ENCODE measurements around the gene PDHB. TPM values are rescaled to one million over a fixed set of nuclear protein-coding genes. Genes with fewer than 3 reads are reported as not detected.

Gene PDHB
- polyA plus RNA-seq, 3 donors = 30.5 to 125 (median 112) TPM

- Histone ChIP-seq H3K9me3 (replicated peaks in 1 of 2; ENCODE audit: control insufficient read depth in 1 of 2, insufficient read depth in 1 of 2, low read length in 2 of 2) (no peaks in the 10 kb centered on the region), H3K79me2 (ENCODE audit: insufficient read depth, low read length) (peaks cover 78% of the 10 kb centered on the region), H3K4me2 (replicated peaks; ENCODE audit: extremely low read depth, low read length, poor library complexity, severe bottlenecking) (no peak overlapping the region), H3K9ac (ENCODE audit: insufficient read depth, low read length, poor library complexity, severe bottlenecking) (no peak overlapping the region), H3K4me1 (ENCODE audit: control insufficient read depth in 1 of 2, insufficient read depth in 2 of 2, low read length in 2 of 2) (peaks cover 89 to 98% of the 10 kb centered on the region in 2 donors), H3K36me3 (replicated peaks in 1 of 2; ENCODE audit: control insufficient read depth in 1 of 2, insufficient read depth in 2 of 2, low read length in 2 of 2) (no peaks in the 10 kb centered on the region), H3K27me3 (ENCODE audit: control insufficient read depth in 2 of 2, insufficient read depth in 2 of 2, low read length in 2 of 2) (no peaks in the 10 kb centered on the region), H3K27ac (ENCODE audit: low read depth in 1 of 2, low read length in 2 of 2) (peak overlapping the region; percentile 14 to 77), H3K4me3 (replicated peaks in 1 of 3; ENCODE audit: low read depth in 2 of 3, low read length in 3 of 3) (no peak overlapping the region), H4K20me1 (ENCODE audit: insufficient read depth, low read length) (no peaks in the 10 kb centered on the region), H2AFZ (ENCODE audit: insufficient read depth, low read depth, low read length, poor library complexity, severe bottlenecking) (no peak overlapping the region)
- TF ChIP-seq, protein P1, sequence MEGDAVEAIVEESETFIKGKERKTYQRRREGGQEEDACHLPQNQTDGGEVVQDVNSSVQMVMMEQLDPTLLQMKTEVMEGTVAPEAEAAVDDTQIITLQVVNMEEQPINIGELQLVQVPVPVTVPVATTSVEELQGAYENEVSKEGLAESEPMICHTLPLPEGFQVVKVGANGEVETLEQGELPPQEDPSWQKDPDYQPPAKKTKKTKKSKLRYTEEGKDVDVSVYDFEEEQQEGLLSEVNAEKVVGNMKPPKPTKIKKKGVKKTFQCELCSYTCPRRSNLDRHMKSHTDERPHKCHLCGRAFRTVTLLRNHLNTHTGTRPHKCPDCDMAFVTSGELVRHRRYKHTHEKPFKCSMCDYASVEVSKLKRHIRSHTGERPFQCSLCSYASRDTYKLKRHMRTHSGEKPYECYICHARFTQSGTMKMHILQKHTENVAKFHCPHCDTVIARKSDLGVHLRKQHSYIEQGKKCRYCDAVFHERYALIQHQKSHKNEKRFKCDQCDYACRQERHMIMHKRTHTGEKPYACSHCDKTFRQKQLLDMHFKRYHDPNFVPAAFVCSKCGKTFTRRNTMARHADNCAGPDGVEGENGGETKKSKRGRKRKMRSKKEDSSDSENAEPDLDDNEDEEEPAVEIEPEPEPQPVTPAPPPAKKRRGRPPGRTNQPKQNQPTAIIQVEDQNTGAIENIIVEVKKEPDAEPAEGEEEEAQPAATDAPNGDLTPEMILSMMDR (IDR thresholded peaks at IDR 0.05) = no peak
- H3K27me3 Mint-ChIP-seq (ENCODE audit: low read depth in 3 of 3) = peaks cover 0 to 4% (median 2%) of the 10 kb centered on the region in 3 donors
- H3K4me1 Mint-ChIP-seq = peaks cover 80% of the 10 kb centered on the region
- H3K4me3 Mint-ChIP-seq = no peak overlapping the region
- DNase-seq = no peak
- intact Hi-C loops (cut with micrococcal nuclease) = no loop called here
- peak overlapping the region in 6 of 7 donors; percentile 54 to 95 (median 82) for H3K27ac Mint-ChIP-seq
- peaks cover 6 to 10% of the 10 kb centered on the region in 2 donors for H3K36me3 Mint-ChIP-seq
- WGBS (ENCODE audit: insufficient coverage) = 100% methylated on average over 1 of the region's 2 CpGs
- peaks cover 0 to 6% (median 0%) of the 10 kb centered on the region in 7 donors for H3K9me3 Mint-ChIP-seq
Measured at GRCh38 chr3:58480309-58480708, 46.7 kb upstream of the PDHB start.

DNA sequence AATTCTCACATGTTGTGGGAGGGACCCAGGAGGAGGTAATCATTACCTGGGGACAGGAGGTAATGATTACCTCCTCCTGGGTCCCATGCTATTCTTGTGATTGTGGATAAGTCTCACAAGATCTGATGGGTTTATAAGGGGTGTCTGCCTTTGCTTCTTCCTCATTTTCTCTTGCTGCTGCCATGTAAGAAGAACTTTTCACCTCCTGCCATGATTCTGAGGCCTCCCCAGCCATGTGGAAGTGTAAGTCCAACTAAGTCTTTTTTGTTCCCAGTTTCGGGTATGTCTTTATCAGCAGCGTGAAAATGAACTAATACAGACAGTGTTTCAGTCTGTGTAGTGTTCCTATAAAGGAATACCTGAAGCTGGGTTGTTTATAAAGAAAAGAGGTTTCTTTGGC, 45.1 kb upstream of the PDHB start:
- Histone ChIP-seq H2AFZ (ENCODE audit: insufficient read depth, low read depth, low read length, poor library complexity, severe bottlenecking) (peak overlapping the region; percentile 9), H3K27ac (ENCODE audit: low read depth in 1 of 2, low read length in 2 of 2) (peak overlapping the region; percentile 60 to 77), H3K4me1 (ENCODE audit: control insufficient read depth in 1 of 2, insufficient read depth in 2 of 2, low read length in 2 of 2) (peaks cover 89 to 98% of the 10 kb centered on the region in 2 donors), H3K4me2 (replicated peaks; ENCODE audit: extremely low read depth, low read length, poor library complexity, severe bottlenecking) (peak overlapping the region; percentile 43), H3K36me3 (replicated peaks in 1 of 2; ENCODE audit: control insufficient read depth in 1 of 2, insufficient read depth in 2 of 2, low read length in 2 of 2) (no peaks in the 10 kb centered on the region), H3K4me3 (replicated peaks in 1 of 3; ENCODE audit: low read depth in 2 of 3, low read length in 3 of 3) (peak overlapping the region in 1 of 3 experiments; percentile 42), H3K79me2 (ENCODE audit: insufficient read depth, low read length) (peaks cover 73% of the 10 kb centered on the region), H3K27me3 (ENCODE audit: control insufficient read depth in 2 of 2, insufficient read depth in 2 of 2, low read length in 2 of 2) (no peaks in the 10 kb centered on the region), H3K9ac (ENCODE audit: insufficient read depth, low read length, poor library complexity, severe bottlenecking) (no peak overlapping the region), H4K20me1 (ENCODE audit: insufficient read depth, low read length) (no peaks in the 10 kb centered on the region), H3K9me3 (replicated peaks in 1 of 2; ENCODE audit: control insufficient read depth in 1 of 2, insufficient read depth in 1 of 2, low read length in 2 of 2) (no peaks in the 10 kb centered on the region)
- peaks cover 80% of the 10 kb centered on the region for H3K4me1 Mint-ChIP-seq
- peaks cover 0 to 7% (median 0%) of the 10 kb centered on the region in 3 donors for H3K27me3 Mint-ChIP-seq (ENCODE audit: low read depth in 3 of 3)
- peaks cover 0 to 6% (median 0%) of the 10 kb centered on the region in 7 donors for H3K9me3 Mint-ChIP-seq
- 30% methylated on average over 2 of the region's 2 CpGs for WGBS (ENCODE audit: insufficient coverage)
- H3K4me3 Mint-ChIP-seq = peak overlapping the region in 1 of 2 donors; percentile 65
- TF ChIP-seq, protein P1 (IDR thresholded peaks at IDR 0.05) = no peak
- DNase-seq = peak in 2 of 3 donors; percentile 42 to 45
- H3K27ac Mint-ChIP-seq = peak overlapping the region; percentile 83 to 95 (median 91)
- intact Hi-C loops (cut with micrococcal nuclease) = no loop called here
- H3K36me3 Mint-ChIP-seq = peaks cover 6 to 10% of the 10 kb centered on the region in 2 donors
